IPS-18c (cell line): ENCODE results near the gene PDE4D.
"Not testable (repeated sequence)": the region's sequence is repeated elsewhere in the genome, so short reads cannot be mapped to it uniquely, and the experiment has no call there.

Source experiments
- H3K4me3 ChIP-seq: 2 replicates; pipeline ENCODE4 v1.7.0; 2013; ENCODE audit warnings: low read depth, mild to moderate bottlenecking, low read length, moderate library complexity; ENCODE audit not compliant: insufficient read depth
- H3K9me3 ChIP-seq: one replicate; pipeline ENCODE4 v1.6.1; 2013; ENCODE audit warnings: mild to moderate bottlenecking, low read length, moderate library complexity; ENCODE audit not compliant: control insufficient read depth, insufficient read depth

Gene PDE4D

GRCh38 chr5:58965677-58966414, 927.7 kb downstream of the PDE4D start:
- Histone ChIP-seq H3K9me3 (no peaks in the 10 kb centered on the region), H3K4me3 (no peak overlapping the region)

GRCh38 chr5:58963821-58964220, 929.7 kb downstream of the PDE4D start:
- H3K9me3 ChIP-seq = no peaks in the 10 kb centered on the region
- no peak overlapping the region for H3K4me3 ChIP-seq

- Histone ChIP-seq H3K9me3 (no peaks in the 10 kb centered on the region), H3K4me3 (no peak overlapping the region)
Measured at GRCh38 chr5:58963361-58963760, 930.2 kb downstream of the PDE4D start.

GRCh38 chr5:58961631-58962280, 931.8 kb downstream of the PDE4D start:
- no peak overlapping the region for H3K4me3 ChIP-seq
- no peaks in the 10 kb centered on the region for H3K9me3 ChIP-seq

- H3K9me3 ChIP-seq = no peaks in the 10 kb centered on the region
- H3K4me3 ChIP-seq = no peak overlapping the region
Measured at GRCh38 chr5:58958701-58959100, 934.8 kb downstream of the PDE4D start.

GRCh38 chr5:58953218-58953617, 940.3 kb downstream of the PDE4D start:
- H3K4me3 ChIP-seq, H3K9me3 ChIP-seq: not testable (repeated sequence)

GRCh38 chr5:58950224-58950623, 943.3 kb downstream of the PDE4D start:
- H3K4me3 ChIP-seq = no peak overlapping the region

GRCh38 chr5:58946230-58946629, 947.3 kb downstream of the PDE4D start:
- no peak overlapping the region for H3K4me3 ChIP-seq
- H3K9me3 ChIP-seq = peaks cover 3% of the 10 kb centered on the region

More at GRCh38 chr5:58950224-58950623, 943.3 kb downstream of the PDE4D start:
- H3K9me3 ChIP-seq = peaks cover 3% of the 10 kb centered on the region

GRCh38 chr5:58944221-58944620, 949.3 kb downstream of the PDE4D start:
- no peak overlapping the region for H3K4me3 ChIP-seq
- no peaks in the 10 kb centered on the region for H3K9me3 ChIP-seq

- H3K9me3 ChIP-seq = no peaks in the 10 kb centered on the region
- H3K4me3 ChIP-seq = no peak overlapping the region
Measured at GRCh38 chr5:58940446-58940845, 953.1 kb downstream of the PDE4D start.

- no peak overlapping the region for H3K4me3 ChIP-seq
- H3K9me3 ChIP-seq = no peaks in the 10 kb centered on the region
Measured at GRCh38 chr5:58939664-58940063, 953.9 kb downstream of the PDE4D start.

- no peak overlapping the region for H3K4me3 ChIP-seq
- no peaks in the 10 kb centered on the region for H3K9me3 ChIP-seq
Measured at GRCh38 chr5:58938563-58939424, 954.7 kb downstream of the PDE4D start.

GRCh38 chr5:58937031-58937681, 956.4 kb downstream of the PDE4D start:
- no peaks in the 10 kb centered on the region for H3K9me3 ChIP-seq
- peak overlapping the region; percentile 16; the same call in 1 of the 2 replicates for H3K4me3 ChIP-seq

GRCh38 chr5:58934629-58935097, 958.9 kb downstream of the PDE4D start:
- H3K9me3 ChIP-seq = no peaks in the 10 kb centered on the region
- H3K4me3 ChIP-seq = no peak overlapping the region

GRCh38 chr5:58933891-58934628, 959.5 kb downstream of the PDE4D start:
- no peaks in the 10 kb centered on the region for H3K9me3 ChIP-seq
- H3K4me3 ChIP-seq = no peak overlapping the region

GRCh38 chr5:58932057-58932612, 961.4 kb downstream of the PDE4D start:
- no peak overlapping the region for H3K4me3 ChIP-seq
- no peaks in the 10 kb centered on the region for H3K9me3 ChIP-seq
